Mesenchymal stem cell (in vitro differentiated cells and primary cell): ENCODE results near the gene FGGY.

Experiments
- DNase-seq: peaks from one replicate; pipeline ENCODE4 v3.0.0-alpha.2; 2013
- H2AFZ ChIP-seq: one replicate; pipeline ENCODE4 v1.6.1; 2013; ENCODE audit warnings: low read depth, mild to moderate bottlenecking, control low read depth, inconsistent platforms, low read length, moderate library complexity
- H2AK5ac ChIP-seq: 2 replicates; pipeline ENCODE4 v1.6.1; 2013; ENCODE audit warnings: low read length, moderate library complexity, mild to moderate bottlenecking, inconsistent platforms; ENCODE audit not compliant: severe bottlenecking
- H2BK120ac ChIP-seq: one replicate; pipeline ENCODE4 v1.6.1; 2013; ENCODE audit warnings: low read depth, mild to moderate bottlenecking, inconsistent platforms, low read length, moderate library complexity
- H2BK12ac ChIP-seq, 2 experiments: one replicate each; pipeline ENCODE4 v1.6.1; 2013; ENCODE audit warnings: inconsistent platforms in 2 of 2, low read length in 2 of 2, mild to moderate bottlenecking in 2 of 2, moderate library complexity in 2 of 2, control low read depth in 1 of 2
- H2BK15ac ChIP-seq: one replicate; pipeline ENCODE4 v1.6.1; 2013; ENCODE audit warnings: mild to moderate bottlenecking, low read depth, inconsistent platforms; ENCODE audit not compliant: poor library complexity, severe bottlenecking
- H2BK5ac ChIP-seq: 2 replicates; pipeline ENCODE4 v1.6.1; 2013; ENCODE audit warnings: low read depth, mild to moderate bottlenecking, low read length, control low read depth, inconsistent platforms; ENCODE audit not compliant: poor library complexity, severe bottlenecking
- H3K14ac ChIP-seq, 2 experiments: one replicate each; pipeline ENCODE4 v1.6.1; 2013; ENCODE audit warnings: inconsistent platforms in 2 of 2, low read length in 2 of 2, control low read depth in 1 of 2, mild to moderate bottlenecking in 1 of 2, moderate library complexity in 1 of 2
- H3K18ac ChIP-seq, 2 experiments: one replicate each; pipeline ENCODE4 v1.6.1; 2013; ENCODE audit warnings: inconsistent platforms in 2 of 2, low read length in 2 of 2, control low read depth in 1 of 2, low read depth in 1 of 2, mild to moderate bottlenecking in 1 of 2
- H3K23ac ChIP-seq, 2 experiments: one replicate each; pipeline ENCODE4 v1.6.1; 2013; ENCODE audit warnings: inconsistent platforms in 2 of 2, low read length in 2 of 2, mild to moderate bottlenecking in 2 of 2, moderate library complexity in 2 of 2, control low read depth in 1 of 2
- H3K27ac ChIP-seq: 2 replicates; pipeline ENCODE4 v1.5.1; 2013; ENCODE audit warnings: mild to moderate bottlenecking, moderate library complexity, low read length, control low read depth, inconsistent platforms; ENCODE audit not compliant: poor library complexity, severe bottlenecking
- H3K27me3 ChIP-seq, 2 experiments: 2 replicates each; pipeline versions ENCODE4 v1.6.1 to v1.7.0; 2013; ENCODE audit warnings: low read length in 2 of 2, mild to moderate bottlenecking in 2 of 2, moderate library complexity in 2 of 2, control low read depth in 1 of 2, inconsistent platforms in 1 of 2; ENCODE audit not compliant: control insufficient read depth in 1 of 2, insufficient read depth in 1 of 2
- H3K36me3 ChIP-seq, 2 experiments: 2 replicates each; pipeline versions ENCODE4 v1.6.1 to v1.7.0; 2013; ENCODE audit warnings: low read length in 2 of 2, control low read depth in 1 of 2, inconsistent platforms in 1 of 2, low read depth in 1 of 2, mild to moderate bottlenecking in 1 of 2; ENCODE audit not compliant: insufficient read depth in 2 of 2, control insufficient read depth in 1 of 2
- H3K4ac ChIP-seq, 2 experiments: one replicate each; pipeline ENCODE4 v1.6.1; 2013; ENCODE audit warnings: inconsistent platforms in 2 of 2, low read length in 2 of 2, mild to moderate bottlenecking in 2 of 2, moderate library complexity in 2 of 2, control low read depth in 1 of 2, low read depth in 1 of 2
- H3K4me1 ChIP-seq: 2 replicates; pipeline ENCODE4 v1.6.1; 2013; ENCODE audit warnings: low read depth, low read length, control low read depth; ENCODE audit not compliant: control insufficient read depth, insufficient read depth
- H3K4me2 ChIP-seq: 2 replicates; pipeline ENCODE4 v1.6.1; 2013; ENCODE audit warnings: low read length, mild to moderate bottlenecking, inconsistent platforms; ENCODE audit not compliant: poor library complexity, severe bottlenecking
- H3K4me3 ChIP-seq, 2 experiments: 2 replicates each; pipeline versions ENCODE4 v1.5.1 to v1.7.0; 2013; ENCODE audit warnings: low read length in 2 of 2, mild to moderate bottlenecking in 2 of 2, control low read depth in 1 of 2, low read depth in 1 of 2; ENCODE audit not compliant: insufficient read depth in 1 of 2
- H3K79me1 ChIP-seq: replicated peaks from 2 replicates; pipeline ENCODE4 v1.6.1; 2013; ENCODE audit warnings: mild to moderate bottlenecking, control low read depth, low read length, inconsistent platforms; ENCODE audit not compliant: poor library complexity, severe bottlenecking
- H3K9ac ChIP-seq: 2 replicates; pipeline ENCODE4 v1.7.0; 2013; ENCODE audit warnings: mild to moderate bottlenecking, low read length, moderate library complexity
- H3K9me3 ChIP-seq: 2 replicates; pipeline ENCODE4 v1.7.0; 2013; ENCODE audit warnings: mild to moderate bottlenecking, low read length; ENCODE audit not compliant: control insufficient read depth
- H4K8ac ChIP-seq: one replicate; pipeline ENCODE4 v1.6.1; 2013; ENCODE audit warnings: inconsistent platforms, mild to moderate bottlenecking, low read length, moderate library complexity
- H4K91ac ChIP-seq: one replicate; pipeline ENCODE4 v1.6.1; 2013; ENCODE audit warnings: mild to moderate bottlenecking, low read length, inconsistent platforms
- WGBS: methylation state at CpG from one replicate; pipeline ENCODE4 v1.1.7; 2013; ENCODE audit warnings: mixed read lengths; 5-methylcytosine and 5-hydroxymethylcytosine counted together

Gene FGGY

GRCh38 chr1:59356627-59357026 is 59.7 kb downstream of the FGGY start:
- peaks cover 12% of the 10 kb centered on the region for H3K4me1 ChIP-seq
- DNase-seq = no peak
- no peak overlapping the region for H3K18ac ChIP-seq
- H3K27ac ChIP-seq = no peak overlapping the region
- no peak overlapping the region for H2BK5ac ChIP-seq
- no peak overlapping the region for H3K9ac ChIP-seq
- H3K14ac ChIP-seq = no peak overlapping the region
- H3K9me3 ChIP-seq = no peaks in the 10 kb centered on the region
- no peak overlapping the region for H3K23ac ChIP-seq
- H2BK15ac ChIP-seq = peak overlapping the region; percentile 7
- 90% methylated on average over 1 of the region's 1 CpG for WGBS
- no peaks in the 10 kb centered on the region for H3K36me3 ChIP-seq
- H2AFZ ChIP-seq = no peak overlapping the region
- H2AK5ac ChIP-seq = no peak overlapping the region
- no peak overlapping the region for H4K8ac ChIP-seq
- no peak overlapping the region for H2BK12ac ChIP-seq
- H3K4me2 ChIP-seq = no peak overlapping the region
- H3K4ac ChIP-seq = no peak overlapping the region
- no peaks in the 10 kb centered on the region for H3K27me3 ChIP-seq
- H3K4me3 ChIP-seq = no peak overlapping the region
- H2BK120ac ChIP-seq = no peak overlapping the region
- no peak overlapping the region for H4K91ac ChIP-seq
- peaks cover 4% of the 10 kb centered on the region for H3K79me1 ChIP-seq

GRCh38 chr1:59357645-59358320 is 60.9 kb downstream of the FGGY start:
- Histone ChIP-seq H3K18ac (no peak overlapping the region), H3K9ac (no peak overlapping the region), H3K4me1 (peaks cover 12% of the 10 kb centered on the region), H3K27ac (no peak overlapping the region), H2AK5ac (no peak overlapping the region), H3K4me2 (no peak overlapping the region), H2BK12ac (peak overlapping the region in 1 of 2 experiments; percentile 57), H3K36me3 (no peaks in the 10 kb centered on the region), H2BK120ac (no peak overlapping the region), H3K79me1 (peaks cover 4% of the 10 kb centered on the region), H3K27me3 (no peaks in the 10 kb centered on the region), H3K4me3 (no peak overlapping the region), H2AFZ (no peak overlapping the region), H3K9me3 (no peaks in the 10 kb centered on the region), H4K91ac (no peak overlapping the region), H3K23ac (no peak overlapping the region), H2BK15ac (no peak overlapping the region), H2BK5ac (no peak overlapping the region), H3K4ac (no peak overlapping the region), H4K8ac (no peak overlapping the region), H3K14ac (no peak overlapping the region)
- DNase-seq = no peak
- WGBS = 83% methylated on average over 5 of the region's 5 CpGs

- no peak overlapping the region for H3K14ac ChIP-seq
- 100% methylated on average over 1 of the region's 1 CpG for WGBS
- no peak overlapping the region for H4K91ac ChIP-seq
These were observed 62.4 kb downstream of the FGGY start for GRCh38 chr1:59359325-59359724.

GRCh38 chr1:59360170-59360569 is 63.3 kb downstream of the FGGY start:
- 70% methylated on average over 4 of the region's 4 CpGs for WGBS
- Histone ChIP-seq H3K18ac (no peak overlapping the region), H3K4me1 (peaks cover 8% of the 10 kb centered on the region), H3K9ac (peak overlapping the region; percentile 50), H3K36me3 (no peaks in the 10 kb centered on the region), H3K23ac (no peak overlapping the region), H3K4me3 (no peak overlapping the region), H2BK120ac (no peak overlapping the region), H2BK5ac (no peak overlapping the region), H4K8ac (no peak overlapping the region), H3K27ac (no peak overlapping the region), H3K4ac (no peak overlapping the region), H3K27me3 (no peaks in the 10 kb centered on the region), H2BK12ac (no peak overlapping the region), H4K91ac (no peak overlapping the region), H3K14ac (no peak overlapping the region), H2AFZ (no peak overlapping the region), H3K9me3 (no peaks in the 10 kb centered on the region), H3K4me2 (no peak overlapping the region), H2AK5ac (no peak overlapping the region), H2BK15ac (no peak overlapping the region), H3K79me1 (peaks cover 1% of the 10 kb centered on the region)
- DNase-seq = peak; percentile 31

More at GRCh38 chr1:59359325-59359724, 62.4 kb downstream of the FGGY start:
- no peak overlapping the region for H3K9ac ChIP-seq
- H4K8ac ChIP-seq = no peak overlapping the region
- no peak overlapping the region for H3K4me2 ChIP-seq
- no peak overlapping the region for H3K23ac ChIP-seq
- no peak overlapping the region for H2AFZ ChIP-seq
- H3K18ac ChIP-seq = no peak overlapping the region
- no peak overlapping the region for H2BK15ac ChIP-seq
- H2BK12ac ChIP-seq = no peak overlapping the region
- no peak overlapping the region for H2BK5ac ChIP-seq
- H3K27ac ChIP-seq = no peak overlapping the region
- H3K79me1 ChIP-seq = peaks cover 3% of the 10 kb centered on the region
- H3K36me3 ChIP-seq = no peaks in the 10 kb centered on the region
- H2BK120ac ChIP-seq = no peak overlapping the region
- no peak overlapping the region for H3K4me3 ChIP-seq
- DNase-seq = no peak
- H3K27me3 ChIP-seq = no peaks in the 10 kb centered on the region
- H3K4me1 ChIP-seq = peaks cover 12% of the 10 kb centered on the region
- H2AK5ac ChIP-seq = no peak overlapping the region
- no peaks in the 10 kb centered on the region for H3K9me3 ChIP-seq
- H3K4ac ChIP-seq = no peak overlapping the region
